ENCODE measurements around the gene MEN1. TPM values are rescaled to one million over a fixed set of nuclear protein-coding genes. Genes with fewer than 3 reads are reported as not detected.

The MEN1 gene
- total RNA-seq, 2 experiments from 2014 or later = 44.4 to 72.4 TPM

GRCh38 chr11:64754124-64754918, 56.0 kb downstream of the MEN1 start:
- POLR2A ChIA-PET = interaction anchor here (0.6 kb wide), 1 partner anchor 28 kb away, joined by 3 read pairs; no protein-coding TSS in a partner anchor
- Histone ChIP-seq H4K20me1 (ENCODE audit: insufficient read depth, low read length) (no peaks in the 10 kb centered on the region), H2AFZ (ENCODE audit: low read length) (no peak overlapping the region), H3K27ac (ENCODE audit: low read depth, low read length, poor library complexity, severe bottlenecking) (no peak overlapping the region), H3K9me3 (ENCODE audit: low read length) (no peaks in the 10 kb centered on the region), H3K4me2 (ENCODE audit: low read length) (no peak overlapping the region), H3K79me2 (ENCODE audit: insufficient read depth, low read depth, low read length) (no peaks in the 10 kb centered on the region), H3K4me3 (ENCODE audit: low read depth, low read length, poor library complexity, severe bottlenecking) (no peak overlapping the region), H3K36me3 (ENCODE audit: insufficient read depth, low read length) (no peaks in the 10 kb centered on the region), H3K4me1 (ENCODE audit: insufficient read depth, low read length, poor library complexity, severe bottlenecking) (peaks cover 5% of the 10 kb centered on the region), H3K9me2 (ENCODE audit: insufficient read depth, low read length) (no peaks in the 10 kb centered on the region)
- no peak for TF ChIP-seq EZH2phosphoT487 (IDR thresholded peaks at IDR 0.05; ENCODE audit: borderline replicate concordance, low read depth, low read length)
- no peak for TF ChIP-seq CTCF (conservative IDR thresholded peaks at IDR 0.05; ENCODE audit: low read length)
- BruUV-seq (replicated peaks) = no TSS peak
- intact Hi-C loops (cut with micrococcal nuclease; ENCODE audit: unreplicated experiment) = no loop called here
- no peak for DNase-seq (ENCODE audit: low spot score)
- CTCF ChIA-PET (ENCODE audit: unreplicated experiment) = no interaction called here

Other genes starting within 250 kb of the MEN1 start
- not detected in 2 replicates for gene SLC22A12, start 219.3 kb downstream of the MEN1 start, total RNA-seq (2014; rRNA removed; shearing (Covaris generic))
- not detected in 2 replicates for gene SLC22A12, start 219.3 kb downstream of the MEN1 start, total RNA-seq (2022)
- gene NRXN2, start 87.4 kb downstream of the MEN1 start, total RNA-seq (2014; rRNA removed; shearing (Covaris generic)) = 2.2 and 2.4 TPM in 2 replicates
- gene NRXN2, start 87.4 kb downstream of the MEN1 start, total RNA-seq (2022) = 1.6 and 3.3 TPM in 2 replicates
- gene RASGRP2, start 66.4 kb downstream of the MEN1 start, total RNA-seq (2014; rRNA removed; shearing (Covaris generic)) = 127 and 145 TPM in 2 replicates
- gene RASGRP2, start 66.4 kb downstream of the MEN1 start, total RNA-seq (2022) = 195 and 205 TPM in 2 replicates
- 2.2 and 10.1 TPM in 2 replicates for gene PYGM, start 50.6 kb downstream of the MEN1 start, total RNA-seq (2014; rRNA removed; shearing (Covaris generic))
- 2.2 and 2.4 TPM in 2 replicates for gene PYGM, start 50.6 kb downstream of the MEN1 start, total RNA-seq (2022)
- 247 and 261 TPM in 2 replicates for gene SF1, start 32.0 kb downstream of the MEN1 start, total RNA-seq (2014; rRNA removed; shearing (Covaris generic))
- gene SF1, start 32.0 kb downstream of the MEN1 start, total RNA-seq (2022) = 535 TPM in 2 replicates
- 109 and 115 TPM in 2 replicates for gene MAP4K2, start 7.3 kb downstream of the MEN1 start, total RNA-seq (2014; rRNA removed; shearing (Covaris generic))
- gene MAP4K2, start 7.3 kb downstream of the MEN1 start, total RNA-seq (2022) = 110 and 122 TPM in 2 replicates
- 4.9 TPM in 2 replicates for gene CDC42BPG, start 34.1 kb upstream of the MEN1 start, total RNA-seq (2014; rRNA removed; shearing (Covaris generic))
- gene CDC42BPG, start 34.1 kb upstream of the MEN1 start, total RNA-seq (2022) = 3.5 and 5.1 TPM in 2 replicates
- 101 and 107 TPM in 2 replicates for gene EHD1, start 68.1 kb upstream of the MEN1 start, total RNA-seq (2014; rRNA removed; shearing (Covaris generic))
- gene EHD1, start 68.1 kb upstream of the MEN1 start, total RNA-seq (2022) = 153 and 177 TPM in 2 replicates
- gene ATG2A, start 106.7 kb upstream of the MEN1 start, total RNA-seq (2014; rRNA removed; shearing (Covaris generic)) = 18.1 and 29.0 TPM in 2 replicates
- 28.2 and 28.7 TPM in 2 replicates for gene ATG2A, start 106.7 kb upstream of the MEN1 start, total RNA-seq (2022)
- 8.6 and 8.8 TPM in 2 replicates for gene PPP2R5B, start 114.1 kb upstream of the MEN1 start, total RNA-seq (2014; rRNA removed; shearing (Covaris generic))
- gene PPP2R5B, start 114.1 kb upstream of the MEN1 start, total RNA-seq (2022) = 13.3 and 16.2 TPM in 2 replicates
- gene GPHA2, start 125.3 kb upstream of the MEN1 start, total RNA-seq (2014; rRNA removed; shearing (Covaris generic)) = not detected in 2 replicates
- gene GPHA2, start 125.3 kb upstream of the MEN1 start, total RNA-seq (2022) = not detected in 2 replicates
- gene MAJIN, start 161.6 kb upstream of the MEN1 start, total RNA-seq (2014; rRNA removed; shearing (Covaris generic)) = not detected in 2 replicates
- gene MAJIN, start 161.6 kb upstream of the MEN1 start, total RNA-seq (2022) = not detected in 2 replicates
- 0.33 and 0.79 TPM in 2 replicates for gene BATF2, start 186.4 kb upstream of the MEN1 start, total RNA-seq (2014; rRNA removed; shearing (Covaris generic))
- 0.61 and 0.70 TPM in 2 replicates for gene BATF2, start 186.4 kb upstream of the MEN1 start, total RNA-seq (2022)
- 113 and 130 TPM in 2 replicates for gene ARL2, start 203.6 kb upstream of the MEN1 start, total RNA-seq (2014; rRNA removed; shearing (Covaris generic))
- gene ARL2, start 203.6 kb upstream of the MEN1 start, total RNA-seq (2022) = 95.9 and 102 TPM in 2 replicates
- gene SNX15, start 216.9 kb upstream of the MEN1 start, total RNA-seq (2014; rRNA removed; shearing (Covaris generic)) = 25.9 and 31.6 TPM in 2 replicates
- 28.3 and 33.6 TPM in 2 replicates for gene SNX15, start 216.9 kb upstream of the MEN1 start, total RNA-seq (2022)
- 23.3 and 28.2 TPM in 2 replicates for gene SAC3D1, start 230.7 kb upstream of the MEN1 start, total RNA-seq (2014; rRNA removed; shearing (Covaris generic))
- gene SAC3D1, start 230.7 kb upstream of the MEN1 start, total RNA-seq (2022) = 32.5 and 32.7 TPM in 2 replicates
- 2.7 and 7.1 TPM in 2 replicates for gene NAALADL1, start 248.0 kb upstream of the MEN1 start, total RNA-seq (2014; rRNA removed; shearing (Covaris generic))
- gene NAALADL1, start 248.0 kb upstream of the MEN1 start, total RNA-seq (2022) = 3.9 and 4.6 TPM in 2 replicates

All from OCI-LY7 (cell line).